Stimulated activated naive CD8-positive, alpha-beta T cell treated with anti-CD3 and anti-CD28 coated beads, Interleukin-15, amount 100 ng/mL, for 72 hours (primary cell): ENCODE data around the gene SSR1.
A peak's percentile ranks its signal among the peaks of the same experiment; 100 is the strongest.

Experiments
- ATAC-seq: fragments of 150-1000 bp; cut with Tn5 transposase; 2 replicates; pipeline ENCODE4 v1.10.0; 2021; ENCODE audit warnings: mild to moderate bottlenecking, moderate library complexity
- DNase-seq, 2 donors: peaks; one replicate each; pipeline ENCODE4 v3.0.0; 2021 to 2022
- H3K27ac Mint-ChIP-seq, 2 donors: one replicate each; pipeline ENCODE4 v1.8.0; 2022; ENCODE audit warnings: mild to moderate bottlenecking in 2 of 2, mixed read lengths in 2 of 2, moderate library complexity in 2 of 2
- H3K27me3 Mint-ChIP-seq: one replicate; pipeline ENCODE4 v1.8.0; 2022; ENCODE audit warnings: mixed read lengths
- H3K4me1 Mint-ChIP-seq: one replicate; pipeline ENCODE4 v1.8.0; 2022; ENCODE audit warnings: mild to moderate bottlenecking, mixed read lengths
- H3K4me3 Mint-ChIP-seq, 2 donors: one replicate each; pipeline ENCODE4 v1.8.0; 2022; ENCODE audit warnings: mild to moderate bottlenecking in 2 of 2, mixed read lengths in 2 of 2, moderate library complexity in 1 of 2
- H3K9me3 Mint-ChIP-seq, 2 donors: one replicate each; pipeline ENCODE4 v1.8.0; 2022; ENCODE audit warnings: mixed read lengths in 2 of 2

The SSR1 gene

GRCh38 chr6:7245668-7246393, 67.2 kb downstream of the SSR1 start:
- no peaks in the 10 kb centered on the region for H3K27me3 Mint-ChIP-seq
- ATAC-seq (no peak), DNase-seq (no peak)
- no peaks in the 10 kb centered on the region for H3K9me3 Mint-ChIP-seq
- no peak overlapping the region for H3K4me3 Mint-ChIP-seq
- H3K4me1 Mint-ChIP-seq: peaks cover 28% of the 10 kb centered on the region
- H3K27ac Mint-ChIP-seq: peak overlapping the region in 1 of 2 donors; percentile 87

- Mint-ChIP-seq H3K9me3 (no peaks in the 10 kb centered on the region), H3K27me3 (no peaks in the 10 kb centered on the region), H3K4me1 (peaks cover 40% of the 10 kb centered on the region), H3K4me3 (no peak overlapping the region), H3K27ac (no peak overlapping the region)
- ATAC-seq (peak; percentile 62), DNase-seq (peak; percentile 47 to 51)
Measured at GRCh38 chr6:7243179-7243981, 69.6 kb downstream of the SSR1 start.

- no peak for DNase-seq
- no peaks in the 10 kb centered on the region for H3K27me3 Mint-ChIP-seq
- H3K4me3 Mint-ChIP-seq: no peak overlapping the region
- no peak for ATAC-seq
- no peak overlapping the region for H3K27ac Mint-ChIP-seq
- peaks cover 46% of the 10 kb centered on the region for H3K4me1 Mint-ChIP-seq
- no peaks in the 10 kb centered on the region for H3K9me3 Mint-ChIP-seq
Measured at GRCh38 chr6:7242835-7243178, 70.2 kb downstream of the SSR1 start.

- no peak for DNase-seq
- H3K27me3 Mint-ChIP-seq: no peaks in the 10 kb centered on the region
- no peaks in the 10 kb centered on the region for H3K9me3 Mint-ChIP-seq
- H3K4me3 Mint-ChIP-seq: no peak overlapping the region
- no peak overlapping the region for H3K27ac Mint-ChIP-seq
- no peak for ATAC-seq
- peaks cover 49% of the 10 kb centered on the region for H3K4me1 Mint-ChIP-seq
Measured at GRCh38 chr6:7241709-7242645, 71.0 kb downstream of the SSR1 start.

- peaks cover 53% of the 10 kb centered on the region for H3K4me1 Mint-ChIP-seq
Measured at GRCh38 chr6:7241160-7241559, 71.8 kb downstream of the SSR1 start.

GRCh38 chr6:7240351-7240750, 72.6 kb downstream of the SSR1 start:
- ATAC-seq (no peak), DNase-seq (no peak)
- Mint-ChIP-seq H3K4me1 (peaks cover 62% of the 10 kb centered on the region), H3K27me3 (no peaks in the 10 kb centered on the region), H3K9me3 (no peaks in the 10 kb centered on the region), H3K4me3 (no peak overlapping the region), H3K27ac (no peak overlapping the region)

More at GRCh38 chr6:7241160-7241559, 71.8 kb downstream of the SSR1 start:
- DNase-seq (no peak), ATAC-seq (no peak)
- no peak overlapping the region for H3K4me3 Mint-ChIP-seq
- H3K27ac Mint-ChIP-seq: no peak overlapping the region
- no peaks in the 10 kb centered on the region for H3K9me3 Mint-ChIP-seq
- no peaks in the 10 kb centered on the region for H3K27me3 Mint-ChIP-seq

GRCh38 chr6:7239590-7239948, 73.4 kb downstream of the SSR1 start:
- H3K9me3 Mint-ChIP-seq: no peaks in the 10 kb centered on the region
- ATAC-seq (no peak), DNase-seq (no peak)
- H3K4me3 Mint-ChIP-seq: no peak overlapping the region
- no peak overlapping the region for H3K27ac Mint-ChIP-seq
- H3K27me3 Mint-ChIP-seq: no peaks in the 10 kb centered on the region
- peaks cover 66% of the 10 kb centered on the region for H3K4me1 Mint-ChIP-seq

GRCh38 chr6:7238900-7239589, 74.0 kb downstream of the SSR1 start:
- no peaks in the 10 kb centered on the region for H3K27me3 Mint-ChIP-seq
- H3K4me1 Mint-ChIP-seq: peaks cover 66% of the 10 kb centered on the region
- no peak overlapping the region for H3K4me3 Mint-ChIP-seq
- no peaks in the 10 kb centered on the region for H3K9me3 Mint-ChIP-seq
- peak overlapping the region in 1 of 2 donors; percentile 75 for H3K27ac Mint-ChIP-seq
- ATAC-seq: peak; percentile 86
- peak; percentile 61 to 76 for DNase-seq

GRCh38 chr6:7238526-7238899, 74.5 kb downstream of the SSR1 start:
- H3K9me3 Mint-ChIP-seq: no peaks in the 10 kb centered on the region
- no peak for ATAC-seq
- no peaks in the 10 kb centered on the region for H3K27me3 Mint-ChIP-seq
- H3K4me3 Mint-ChIP-seq: no peak overlapping the region
- peak overlapping the region in 1 of 2 donors; percentile 75 for H3K27ac Mint-ChIP-seq
- no peak for DNase-seq
- peaks cover 67% of the 10 kb centered on the region for H3K4me1 Mint-ChIP-seq

GRCh38 chr6:7237653-7238188, 75.3 kb downstream of the SSR1 start:
- ATAC-seq (no peak), DNase-seq (no peak)
- no peak overlapping the region for H3K4me3 Mint-ChIP-seq
- no peaks in the 10 kb centered on the region for H3K9me3 Mint-ChIP-seq
- peaks cover 62% of the 10 kb centered on the region for H3K4me1 Mint-ChIP-seq
- no peaks in the 10 kb centered on the region for H3K27me3 Mint-ChIP-seq
- H3K27ac Mint-ChIP-seq: no peak overlapping the region

- H3K27ac Mint-ChIP-seq: peak overlapping the region; percentile 29 to 48
- H3K27me3 Mint-ChIP-seq: no peaks in the 10 kb centered on the region
- no peak overlapping the region for H3K4me3 Mint-ChIP-seq
- peak; percentile 48 for ATAC-seq
- H3K9me3 Mint-ChIP-seq: no peaks in the 10 kb centered on the region
- H3K4me1 Mint-ChIP-seq: peaks cover 59% of the 10 kb centered on the region
- no peak for DNase-seq
Measured at GRCh38 chr6:7236306-7237209, 76.4 kb downstream of the SSR1 start.

GRCh38 chr6:7235712-7236305, 77.2 kb downstream of the SSR1 start:
- no peak overlapping the region for H3K4me3 Mint-ChIP-seq
- H3K4me1 Mint-ChIP-seq: peaks cover 59% of the 10 kb centered on the region
- no peaks in the 10 kb centered on the region for H3K9me3 Mint-ChIP-seq
- peak overlapping the region; percentile 27 to 48 for H3K27ac Mint-ChIP-seq
- H3K27me3 Mint-ChIP-seq: no peaks in the 10 kb centered on the region
- no peak for DNase-seq
- ATAC-seq: peak; percentile 18

- no peak overlapping the region for H3K4me3 Mint-ChIP-seq
- DNase-seq: no peak
- no peaks in the 10 kb centered on the region for H3K9me3 Mint-ChIP-seq
- no peak overlapping the region for H3K27ac Mint-ChIP-seq
- H3K4me1 Mint-ChIP-seq: peaks cover 58% of the 10 kb centered on the region
- no peaks in the 10 kb centered on the region for H3K27me3 Mint-ChIP-seq
- no peak for ATAC-seq
Measured at GRCh38 chr6:7234547-7234946, 78.5 kb downstream of the SSR1 start.

- ATAC-seq (no peak), DNase-seq (no peak)
- no peaks in the 10 kb centered on the region for H3K27me3 Mint-ChIP-seq
- H3K4me1 Mint-ChIP-seq: peaks cover 38% of the 10 kb centered on the region
- H3K9me3 Mint-ChIP-seq: no peaks in the 10 kb centered on the region
- H3K27ac Mint-ChIP-seq: peak overlapping the region in 1 of 2 donors; percentile 88
- H3K4me3 Mint-ChIP-seq: no peak overlapping the region
Measured at GRCh38 chr6:7232351-7232750, 80.6 kb downstream of the SSR1 start.
